ENCODE data around the gene ZNF30.

GRCh38 chr19:34991542-34992333 is 65.0 kb downstream of the ZNF30 start:
- TF ChIP-seq CTCF (conservative IDR thresholded peaks at IDR 0.05), result no peak
- TF ChIP-seq ZFX (IDR thresholded peaks at IDR 0.05), result no peak

Measured in C4-2B (cell line).